ENCODE results near the gene KRT36. TPM values are rescaled to one million over a fixed set of nuclear protein-coding genes. Genes with fewer than 3 reads are reported as not detected.

Gene KRT36
- total RNA-seq, 6 experiments from 2014 or later, result not detected

DNA sequence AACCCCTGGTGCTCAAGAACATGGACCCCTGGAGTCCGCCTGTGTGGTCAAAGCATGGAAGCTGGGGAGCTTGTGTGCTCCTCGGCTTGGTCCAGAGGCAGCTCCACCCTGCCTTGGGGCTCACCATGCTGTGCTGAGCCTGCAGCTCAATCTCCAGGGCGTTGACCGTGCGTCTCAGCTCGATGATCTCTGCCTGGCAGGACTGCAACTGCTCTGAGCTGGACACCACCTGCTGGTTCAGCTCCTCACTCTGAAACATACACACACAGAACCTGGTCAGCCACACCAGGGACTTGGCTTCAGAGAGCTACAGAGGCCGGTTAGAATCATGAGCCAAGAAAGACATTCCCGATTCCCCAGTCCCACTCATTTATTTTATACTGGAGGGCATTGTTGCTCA, 11.5 kb downstream of the KRT36 start:
- DNase-seq, result no peak
- Mint-ChIP-seq H3K27me3 (ENCODE audit: insufficient read depth) (peaks cover 17% of the 10 kb centered on the region), H3K4me3 (no peak overlapping the region), H3K27ac (no peak overlapping the region), H3K36me3 (ENCODE audit: low read depth) (0 out of 2 replicates have a peak, but pooled peaks cover 6% of the 10 kb centered on the region), H3K4me1 (ENCODE audit: low read depth) (no peaks in the 10 kb centered on the region; the same call in 1 of the 2 replicates), H3K9me3 (no peaks in the 10 kb centered on the region)
- TF ChIP-seq, protein P1, sequence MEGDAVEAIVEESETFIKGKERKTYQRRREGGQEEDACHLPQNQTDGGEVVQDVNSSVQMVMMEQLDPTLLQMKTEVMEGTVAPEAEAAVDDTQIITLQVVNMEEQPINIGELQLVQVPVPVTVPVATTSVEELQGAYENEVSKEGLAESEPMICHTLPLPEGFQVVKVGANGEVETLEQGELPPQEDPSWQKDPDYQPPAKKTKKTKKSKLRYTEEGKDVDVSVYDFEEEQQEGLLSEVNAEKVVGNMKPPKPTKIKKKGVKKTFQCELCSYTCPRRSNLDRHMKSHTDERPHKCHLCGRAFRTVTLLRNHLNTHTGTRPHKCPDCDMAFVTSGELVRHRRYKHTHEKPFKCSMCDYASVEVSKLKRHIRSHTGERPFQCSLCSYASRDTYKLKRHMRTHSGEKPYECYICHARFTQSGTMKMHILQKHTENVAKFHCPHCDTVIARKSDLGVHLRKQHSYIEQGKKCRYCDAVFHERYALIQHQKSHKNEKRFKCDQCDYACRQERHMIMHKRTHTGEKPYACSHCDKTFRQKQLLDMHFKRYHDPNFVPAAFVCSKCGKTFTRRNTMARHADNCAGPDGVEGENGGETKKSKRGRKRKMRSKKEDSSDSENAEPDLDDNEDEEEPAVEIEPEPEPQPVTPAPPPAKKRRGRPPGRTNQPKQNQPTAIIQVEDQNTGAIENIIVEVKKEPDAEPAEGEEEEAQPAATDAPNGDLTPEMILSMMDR (IDR thresholded peaks at IDR 0.05), result no peak

DNA sequence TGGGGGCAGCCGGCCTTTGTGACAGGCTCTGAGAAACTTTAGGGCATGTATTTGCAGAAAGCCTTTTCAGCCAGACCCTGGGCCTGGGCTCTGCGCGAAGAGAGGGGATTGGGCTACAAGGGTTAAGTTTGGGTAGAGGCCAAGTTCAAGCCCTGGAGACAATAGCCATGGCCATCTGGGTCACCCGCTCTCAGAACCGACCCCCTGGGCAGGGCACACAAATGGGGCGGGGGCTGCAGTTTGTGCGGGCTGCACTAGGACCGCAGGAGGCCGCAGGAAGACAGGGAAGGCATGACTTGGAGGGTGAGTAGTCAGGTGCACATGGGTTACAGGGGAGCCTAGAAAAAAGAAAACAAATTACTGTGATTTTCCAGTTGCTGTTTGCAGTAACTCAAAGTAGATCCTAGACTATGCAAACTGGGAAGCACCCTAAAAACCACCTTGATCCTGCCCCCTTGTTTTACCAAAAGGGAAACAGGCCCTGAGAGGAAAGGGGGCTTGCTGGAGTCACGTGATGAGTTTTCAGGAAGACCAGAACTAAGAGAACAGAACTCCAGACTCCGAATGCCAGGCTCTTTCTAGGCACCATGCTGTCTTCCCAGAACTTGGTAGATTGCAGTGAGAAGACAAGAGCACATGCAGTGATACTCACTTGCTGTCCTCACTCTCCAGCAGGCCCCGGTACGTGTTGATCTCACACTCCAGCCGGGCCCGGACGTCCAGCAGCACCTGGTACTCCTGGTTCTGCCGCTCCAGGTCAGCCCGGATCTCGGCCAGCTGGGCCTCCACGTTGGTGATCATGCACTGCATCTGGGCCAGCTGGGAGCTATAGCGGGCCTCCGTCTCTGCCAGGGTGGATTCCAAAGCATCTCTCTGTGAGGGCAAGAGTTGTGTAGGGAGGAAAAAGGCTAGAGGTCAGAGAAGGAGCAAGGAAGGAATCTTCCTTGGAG, 12.6 kb downstream of the KRT36 start:
- Mint-ChIP-seq H3K36me3 (ENCODE audit: low read depth) (peaks cover 6% of the 10 kb centered on the region; the same call in 1 of the 2 replicates), H3K4me3 (no peak overlapping the region), H3K9me3 (peaks cover 1% of the 10 kb centered on the region; the same call in 1 of the 2 replicates), H3K4me1 (ENCODE audit: low read depth) (no peaks in the 10 kb centered on the region; the same call in 1 of the 2 replicates), H3K27me3 (ENCODE audit: insufficient read depth) (peaks cover 17% of the 10 kb centered on the region), H3K27ac (no peak overlapping the region)
- TF ChIP-seq, protein P1 (IDR thresholded peaks at IDR 0.05), result no peak
- no peak for DNase-seq

DNA sequence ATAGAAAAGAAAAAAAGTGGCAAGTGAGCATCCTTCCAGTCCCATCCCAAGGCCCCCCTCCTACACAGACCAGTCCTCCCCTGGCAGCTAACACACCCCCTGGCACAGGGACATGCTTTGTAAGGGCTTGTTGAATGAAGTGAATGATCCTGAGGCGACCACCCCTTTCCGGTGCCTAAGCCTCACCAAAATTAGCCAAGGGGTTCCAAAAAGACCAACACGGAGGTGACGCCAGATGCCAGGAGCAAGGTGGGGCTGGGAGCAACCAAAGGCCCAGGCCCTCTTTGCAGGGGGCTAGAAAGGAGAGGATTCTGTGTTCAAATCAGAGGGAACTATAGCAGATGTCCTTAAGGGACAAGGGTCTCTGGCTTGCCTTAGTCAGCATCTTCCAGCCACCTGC, 14.3 kb downstream of the KRT36 start:
- Mint-ChIP-seq H3K27me3 (ENCODE audit: insufficient read depth) (peaks cover 22% of the 10 kb centered on the region), H3K9me3 (peaks cover 12% of the 10 kb centered on the region), H3K4me1 (ENCODE audit: low read depth) (no peaks in the 10 kb centered on the region; the same call in 1 of the 2 replicates), H3K4me3 (no peak overlapping the region), H3K27ac (no peak overlapping the region), H3K36me3 (ENCODE audit: low read depth) (peaks cover 17% of the 10 kb centered on the region)
- TF ChIP-seq, protein P1 (IDR thresholded peaks at IDR 0.05), result no peak
- DNase-seq, result no peak

DNA sequence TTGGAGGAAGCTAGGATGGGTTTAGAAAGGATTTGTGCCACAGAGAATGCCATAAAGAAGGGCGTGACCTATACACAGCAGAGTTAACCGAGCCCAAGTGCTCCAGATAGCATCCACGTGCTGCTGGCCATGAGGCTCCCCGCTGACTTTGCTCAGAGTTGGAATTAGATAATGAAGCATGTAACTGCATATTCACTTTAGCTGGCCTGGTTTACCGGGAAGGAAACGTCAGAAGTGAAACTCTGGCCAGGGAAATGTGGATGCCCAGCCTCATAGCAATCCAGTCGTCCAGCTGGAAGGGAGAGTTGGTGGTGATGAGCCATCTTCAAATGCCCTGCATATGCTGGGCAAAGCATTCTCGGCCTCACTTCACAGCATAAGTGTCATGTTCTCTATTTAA, 14.8 kb downstream of the KRT36 start:
- Mint-ChIP-seq H3K4me1 (ENCODE audit: low read depth) (no peaks in the 10 kb centered on the region; the same call in 1 of the 2 replicates), H3K27me3 (ENCODE audit: insufficient read depth) (peaks cover 23% of the 10 kb centered on the region), H3K36me3 (ENCODE audit: low read depth) (peaks cover 17% of the 10 kb centered on the region), H3K9me3 (peaks cover 12% of the 10 kb centered on the region), H3K27ac (no peak overlapping the region), H3K4me3 (no peak overlapping the region)
- TF ChIP-seq, protein P1 (IDR thresholded peaks at IDR 0.05), result no peak
- DNase-seq, result no peak

DNA sequence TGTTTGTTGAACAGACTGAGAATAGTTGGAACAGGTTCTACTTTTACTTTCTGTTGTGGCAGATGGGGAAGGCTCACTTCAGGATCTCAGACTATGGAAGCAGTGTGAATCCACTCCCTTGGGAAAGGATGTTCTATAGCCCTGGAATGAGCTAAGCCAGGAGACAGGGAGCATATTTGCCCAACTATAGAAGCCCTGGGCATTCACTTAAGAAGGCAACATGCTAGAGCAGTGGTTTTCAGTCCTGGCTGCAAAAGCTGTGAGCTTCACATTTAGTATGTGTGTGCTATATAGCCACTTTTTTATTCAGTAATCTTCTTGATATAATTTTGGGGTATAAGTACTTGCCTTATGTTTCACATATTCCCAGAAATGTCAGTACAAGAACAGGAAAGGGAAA, 21.4 kb downstream of the KRT36 start:
- peaks cover 40% of the 10 kb centered on the region for H3K27me3 Mint-ChIP-seq (ENCODE audit: insufficient read depth)
- H3K36me3 Mint-ChIP-seq (ENCODE audit: low read depth), result peaks cover 24% of the 10 kb centered on the region
- H3K9me3 Mint-ChIP-seq, result peaks cover 25% of the 10 kb centered on the region
- TF ChIP-seq, protein P1 (IDR thresholded peaks at IDR 0.05), result no peak
- DNase-seq, result no peak
- peaks cover 28% of the 10 kb centered on the region for H3K4me1 Mint-ChIP-seq (ENCODE audit: low read depth)
- no peak overlapping the region for H3K4me3 Mint-ChIP-seq
- no peak overlapping the region for H3K27ac Mint-ChIP-seq

All from HFFc6 (cell line).